GM12891 (cell line): ENCODE data around the gene MLXIPL.
"Not testable (repeated sequence)": the region's sequence is repeated elsewhere in the genome, so short reads cannot be mapped to it uniquely, and the experiment has no call there.

Experiments used
- DNase-seq: peaks from one replicate; pipeline ENCODE4 v3.0.0; 2011; ENCODE audit warnings: low spot score; ENCODE audit not compliant: insufficient read length
- FAIRE-seq: peaks from 2 replicates; lab custom pipeline; 2011; peaks lifted over from hg19 to GRCh38; lab: Jason Lieb, UNC
- PAX5 ChIP-seq: IDR thresholded peaks from 2 replicates; pipeline ENCODE4 v1.6.1; 2011; ENCODE audit warnings: low read length, moderate library complexity, mild to moderate bottlenecking; ENCODE audit not compliant: insufficient read depth, severe bottlenecking
- POLR2A ChIP-seq: IDR thresholded peaks from 2 replicates; pipeline ENCODE4 v1.6.1; 2011; ENCODE audit warnings: low read depth, low read length, control low read depth
- POLR2AphosphoS5 ChIP-seq: IDR thresholded peaks from 2 replicates; pipeline ENCODE4 v1.6.1; 2011; ENCODE audit warnings: low read depth, low read length, control low read depth
- POU2F2 ChIP-seq: IDR thresholded peaks from 2 replicates; pipeline ENCODE4 v1.6.1; 2011; ENCODE audit warnings: low read depth, mild to moderate bottlenecking, control low read depth, low read length, moderate library complexity
- SPI1 ChIP-seq: IDR thresholded peaks from 2 replicates; pipeline ENCODE4 v1.6.1; 2011; ENCODE audit warnings: low read depth, low read length, control low read depth
- TAF1 ChIP-seq: IDR thresholded peaks from 2 replicates; pipeline ENCODE4 v1.6.1; 2011; ENCODE audit warnings: low read depth, low read length, control low read depth

Gene MLXIPL

DNA sequence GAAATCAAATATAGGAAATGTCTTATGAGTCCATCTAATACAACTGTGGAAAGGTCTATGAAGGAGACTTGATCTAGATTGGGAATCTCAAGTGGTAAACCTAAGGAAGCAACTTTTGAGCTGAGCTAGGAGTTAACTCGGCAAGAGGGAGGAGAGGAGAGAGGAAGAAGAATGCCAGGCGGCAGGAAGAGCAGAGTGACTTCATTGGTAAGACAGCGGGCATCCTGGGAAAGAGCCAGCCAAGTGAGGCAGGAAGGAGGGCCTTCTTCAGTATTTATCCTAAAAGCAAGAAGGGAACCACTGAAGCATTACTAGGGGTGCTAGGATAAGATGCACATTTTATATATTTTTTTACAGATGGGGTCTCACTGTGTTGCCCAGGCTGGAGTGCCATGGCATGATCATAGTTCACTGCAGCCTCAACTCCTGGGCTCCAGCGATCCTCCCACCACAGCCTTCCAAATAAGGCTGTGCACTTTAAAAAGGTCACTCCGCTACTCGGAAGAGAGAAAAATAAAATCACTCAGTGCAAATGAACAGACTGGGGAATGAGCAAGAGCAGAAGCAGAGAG, 68.8 kb downstream of the MLXIPL start:
- DNase-seq: no peak
- FAIRE-seq: no peak
- TF ChIP-seq SPI1: no peak
- no peak for TF ChIP-seq POLR2AphosphoS5
- no peak for TF ChIP-seq POU2F2
- TF ChIP-seq TAF1: no peak
- TF ChIP-seq PAX5: no peak

DNA sequence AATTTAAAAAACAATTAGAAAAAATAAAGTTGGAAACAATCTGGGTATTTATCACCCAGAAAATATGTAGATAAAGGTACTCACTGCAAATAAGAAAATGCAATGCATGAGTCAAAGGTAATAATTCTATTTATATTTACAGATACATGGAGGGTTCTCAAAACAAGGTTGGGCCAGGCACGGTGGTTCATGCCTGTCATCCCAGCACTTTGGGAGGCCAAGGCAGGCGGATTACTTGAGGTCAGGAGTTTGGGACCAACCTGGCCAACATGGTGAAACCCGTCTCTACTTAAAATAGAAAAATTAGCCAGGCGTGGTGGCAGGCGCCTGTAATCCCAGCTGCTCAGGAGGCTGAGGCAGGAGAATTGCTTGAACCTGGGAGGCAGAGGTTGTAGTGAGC, 74.2 kb downstream of the MLXIPL start:
- DNase-seq, FAIRE-seq: not testable (repeated sequence)

DNA sequence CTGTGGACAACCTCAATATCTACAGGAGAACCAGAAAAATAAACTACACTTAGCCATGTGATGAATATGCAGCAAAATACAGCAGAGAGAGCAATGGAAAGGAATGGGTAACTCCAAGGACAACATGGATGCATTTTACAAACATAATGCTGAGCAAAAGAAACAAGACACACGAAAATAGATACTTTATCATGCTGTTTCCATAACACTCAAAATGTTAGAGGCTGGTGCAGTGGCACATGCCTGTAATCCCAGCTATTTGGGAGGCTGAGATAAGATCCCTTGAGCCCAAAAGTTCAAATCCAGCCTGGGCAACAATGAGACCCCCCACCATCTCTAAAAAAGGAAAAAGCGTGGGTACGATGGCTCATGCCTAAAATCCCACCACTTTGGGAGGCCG, 75.1 kb downstream of the MLXIPL start:
- TF ChIP-seq TAF1 (no peak), POU2F2 (no peak), SPI1 (no peak), POLR2A (no peak), PAX5 (no peak), POLR2AphosphoS5 (no peak)
- no peak for DNase-seq

DNA sequence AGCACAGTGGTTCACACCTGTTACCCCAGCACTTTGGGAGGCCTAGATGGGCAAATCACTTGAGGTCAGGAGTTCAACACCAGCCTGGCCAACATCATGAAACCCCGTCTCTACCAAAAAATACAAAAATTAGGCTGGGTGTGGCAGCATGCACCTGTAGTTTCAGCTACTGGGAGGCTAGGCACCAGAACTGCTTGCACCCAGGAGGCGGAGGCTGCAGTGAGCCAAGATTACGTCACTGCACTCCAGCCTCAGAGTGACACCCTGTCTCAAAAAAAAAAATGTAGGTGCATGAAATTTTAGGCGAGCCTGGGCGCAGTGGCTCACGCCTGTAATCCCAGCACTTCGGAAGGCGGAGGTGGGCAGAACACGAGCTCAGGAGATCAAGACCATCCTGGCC, 76.5 kb downstream of the MLXIPL start:
- FAIRE-seq: no peak
- DNase-seq: no peak
- TF ChIP-seq POU2F2: no peak
- no peak for TF ChIP-seq SPI1
- no peak for TF ChIP-seq POLR2AphosphoS5
- no peak for TF ChIP-seq POLR2A
- no peak for TF ChIP-seq TAF1
- no peak for TF ChIP-seq PAX5

More for the DNA sequence above, 75.1 kb downstream of the MLXIPL start:
- FAIRE-seq: no peak

DNA sequence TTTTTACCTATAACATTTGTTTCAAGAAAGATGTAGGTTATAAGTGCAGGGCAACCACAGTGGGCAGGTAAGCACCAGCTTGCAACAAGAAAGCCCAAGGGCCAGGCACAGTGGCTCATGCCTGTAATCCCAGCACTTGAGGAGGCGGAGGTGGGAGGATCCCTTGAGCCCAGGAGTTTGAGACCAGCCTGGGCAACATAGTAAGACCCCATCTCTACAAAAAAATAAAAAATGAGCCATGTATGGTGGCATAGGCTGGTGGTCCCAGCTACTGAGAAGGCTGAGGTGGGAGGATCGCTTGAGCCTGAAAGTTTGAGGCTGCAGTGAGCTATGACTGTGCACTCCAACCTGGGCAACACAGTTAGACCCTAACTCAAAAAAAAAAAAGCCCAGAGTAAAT, 79.6 kb downstream of the MLXIPL start:
- FAIRE-seq: no peak
- TF ChIP-seq POLR2AphosphoS5 (no peak), SPI1 (no peak), POU2F2 (no peak), PAX5 (no peak), POLR2A (no peak), TAF1 (no peak)

More for the DNA sequence above, 79.6 kb downstream of the MLXIPL start:
- no peak for DNase-seq
